Caki2 (cell line): ENCODE data around the gene KATNB1. TPM values are rescaled to one million over a fixed set of nuclear protein-coding genes. Genes with fewer than 3 reads are reported as not detected.
"Not testable (repeated sequence)": the region's sequence is repeated elsewhere in the genome, so short reads cannot be mapped to it uniquely, and the experiment has no call there.

ENCODE experiments used
- DNase-seq: peaks from one replicate; pipeline ENCODE4 v3.0.0-alpha.2; 2015; ENCODE audit warnings: low read depth
- in situ Hi-C: cut with HindIII; loops from 2 replicates; pipeline ENCODE4 v1.10.0; 2016; ENCODE audit warnings: low sequenced_read_pairs, low pct_unique_long_range_greater_than_20kb, mixed read lengths
- total RNA-seq: library from RNA; depleted of rRNA; stranded (reverse); fragments of >200 nt; shearing (Covaris generic); gene quantifications from 2 replicates; pipeline ENCODE4 v1.2.3, GENCODE V29; 2014; ENCODE audit warnings: low replicate concordance

KATNB1 gene
- total RNA-seq, 1 experiment from 2014 or later = 42.3 TPM

DNA sequence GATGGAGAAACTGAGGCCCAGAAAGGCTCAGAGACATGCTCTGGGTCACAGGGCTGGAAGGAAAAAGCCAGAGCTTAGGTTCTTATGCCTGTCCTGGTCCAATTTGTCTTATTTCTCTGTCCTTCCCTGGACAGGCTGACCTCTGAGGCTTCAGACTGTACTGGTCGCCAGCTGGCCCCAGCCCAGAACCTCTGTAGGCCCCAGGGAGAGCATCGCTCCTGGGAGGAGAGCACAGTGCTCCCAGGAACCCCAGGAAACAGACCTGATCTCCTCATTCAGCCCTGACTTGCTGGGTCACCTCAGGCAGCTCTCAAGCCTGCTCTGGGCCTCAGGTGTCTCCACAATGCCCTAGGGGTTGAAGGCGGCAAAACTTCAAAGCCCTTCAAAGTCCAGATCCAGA, 36.1 kb upstream of the KATNB1 start:
- in situ Hi-C loops = no loop called here
- DNase-seq = no peak

DNA sequence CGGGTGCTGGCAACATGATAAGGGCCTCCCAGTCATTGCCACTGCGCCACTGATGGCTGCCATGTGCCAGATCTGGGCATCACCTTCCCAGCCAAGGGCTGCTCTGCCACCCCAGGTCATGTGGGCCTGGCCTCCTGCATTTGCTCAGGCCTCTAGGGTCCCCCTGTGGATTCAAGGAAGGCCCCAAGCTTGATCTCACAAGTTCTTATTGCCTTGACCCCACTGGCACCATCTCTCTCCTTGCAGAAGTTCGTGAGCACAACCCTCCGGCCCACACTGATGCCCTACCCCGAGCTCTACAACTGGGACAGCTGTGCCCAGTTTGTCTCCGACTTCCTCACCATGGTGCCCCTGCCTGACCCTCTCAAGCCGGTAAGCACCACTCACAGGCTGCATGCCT, 35.7 kb upstream of the KATNB1 start:
- in situ Hi-C loops = no loop called here
- DNase-seq = no peak

DNA sequence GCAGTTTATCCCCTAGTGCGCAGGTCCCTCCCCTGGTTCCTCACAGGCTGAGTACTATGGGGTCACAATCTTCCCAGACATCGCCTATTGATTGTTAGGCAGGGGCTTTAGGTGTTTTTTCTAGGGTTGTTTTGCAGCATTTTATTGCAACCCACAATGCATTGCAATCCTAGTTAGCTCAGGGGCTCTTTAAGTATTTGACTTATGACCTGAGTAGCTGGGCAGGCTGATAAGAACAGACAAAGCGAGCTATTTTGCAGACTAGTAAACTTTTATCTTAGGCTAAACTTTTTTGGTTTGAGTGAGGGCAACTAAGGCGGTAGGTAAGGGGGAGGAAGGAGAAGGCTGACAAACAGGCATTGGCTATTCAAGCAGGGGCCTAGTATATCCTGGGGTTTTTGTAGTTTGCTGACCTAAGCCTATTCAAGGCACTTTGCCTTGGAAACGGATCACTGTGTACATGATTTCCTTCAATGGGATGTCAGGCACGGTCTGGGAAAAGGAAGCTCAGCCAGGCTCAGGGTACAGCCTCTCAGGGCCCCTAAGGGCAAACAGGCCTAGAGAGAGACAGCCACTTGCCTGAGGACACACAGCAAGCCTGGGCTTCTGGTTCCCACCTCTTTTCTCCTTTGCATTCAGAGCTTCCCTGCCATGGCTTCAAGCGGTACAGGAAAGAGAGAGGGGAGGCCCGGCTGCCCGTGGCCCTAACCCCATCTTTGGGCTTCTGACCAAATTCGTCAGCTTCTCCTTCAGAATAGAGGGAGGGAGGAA, 34.6 kb upstream of the KATNB1 start:
- in situ Hi-C loops = no loop called here
- DNase-seq = no peak

DNA sequence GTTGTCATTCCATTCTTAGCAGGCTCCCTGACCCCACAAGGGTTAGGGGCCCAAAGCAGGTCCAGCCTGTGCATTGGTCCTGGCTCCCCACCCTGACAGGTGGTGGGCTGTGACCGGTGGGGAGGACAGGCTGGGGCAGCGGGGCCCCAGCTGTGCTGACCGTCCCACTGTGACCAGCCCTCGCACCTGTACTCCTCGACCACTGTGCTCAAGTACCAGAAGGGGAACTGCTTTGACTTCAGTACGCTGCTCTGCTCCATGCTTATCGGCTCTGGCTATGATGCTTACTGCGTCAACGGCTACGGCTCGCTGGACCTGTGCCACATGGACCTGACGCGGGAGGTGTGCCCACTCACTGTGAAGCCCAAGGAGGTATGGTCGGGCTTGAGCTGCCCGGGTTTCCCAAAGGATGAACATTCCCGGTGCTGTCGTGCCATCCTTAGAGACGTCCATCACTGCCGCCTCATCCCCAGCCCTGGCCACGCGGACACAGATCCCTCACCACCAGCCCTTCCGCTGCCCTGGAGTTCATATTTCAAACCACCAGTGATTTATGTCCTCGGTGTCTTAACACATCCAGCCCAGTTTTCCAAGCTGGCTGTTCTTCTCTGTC, 33.7 kb upstream of the KATNB1 start:
- DNase-seq = no peak
- in situ Hi-C loops = no loop called here

DNA sequence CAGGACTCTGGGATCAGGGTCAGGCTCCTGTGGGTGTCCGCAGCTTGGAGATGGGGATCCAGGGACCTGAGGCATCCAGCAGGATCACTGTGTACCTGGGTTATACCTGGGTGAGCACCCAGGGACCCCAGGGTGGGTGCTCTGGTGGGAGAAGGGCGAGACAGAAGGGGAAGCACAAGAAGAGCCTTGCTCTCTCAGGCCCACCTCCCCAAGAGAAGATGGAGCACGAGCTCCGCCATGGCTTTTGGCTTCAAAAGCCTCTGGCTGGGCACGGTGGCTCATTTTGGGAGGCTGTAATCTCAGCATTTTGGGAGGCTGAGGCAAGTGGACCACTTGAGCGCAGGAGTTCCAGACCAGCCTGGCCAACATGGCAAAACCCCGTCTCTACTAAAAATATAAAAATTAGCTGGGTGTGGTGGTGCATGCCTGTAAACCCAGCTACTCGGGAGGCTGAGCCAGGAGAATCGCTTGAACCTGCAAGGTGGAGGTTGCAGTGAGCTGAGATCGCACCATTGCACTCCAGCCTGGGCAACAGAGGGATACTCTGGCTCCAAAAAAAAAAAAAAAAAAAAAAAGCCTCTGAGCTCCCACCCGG, 32.1 kb upstream of the KATNB1 start:
- DNase-seq = no peak
- in situ Hi-C loops = no loop called here

DNA sequence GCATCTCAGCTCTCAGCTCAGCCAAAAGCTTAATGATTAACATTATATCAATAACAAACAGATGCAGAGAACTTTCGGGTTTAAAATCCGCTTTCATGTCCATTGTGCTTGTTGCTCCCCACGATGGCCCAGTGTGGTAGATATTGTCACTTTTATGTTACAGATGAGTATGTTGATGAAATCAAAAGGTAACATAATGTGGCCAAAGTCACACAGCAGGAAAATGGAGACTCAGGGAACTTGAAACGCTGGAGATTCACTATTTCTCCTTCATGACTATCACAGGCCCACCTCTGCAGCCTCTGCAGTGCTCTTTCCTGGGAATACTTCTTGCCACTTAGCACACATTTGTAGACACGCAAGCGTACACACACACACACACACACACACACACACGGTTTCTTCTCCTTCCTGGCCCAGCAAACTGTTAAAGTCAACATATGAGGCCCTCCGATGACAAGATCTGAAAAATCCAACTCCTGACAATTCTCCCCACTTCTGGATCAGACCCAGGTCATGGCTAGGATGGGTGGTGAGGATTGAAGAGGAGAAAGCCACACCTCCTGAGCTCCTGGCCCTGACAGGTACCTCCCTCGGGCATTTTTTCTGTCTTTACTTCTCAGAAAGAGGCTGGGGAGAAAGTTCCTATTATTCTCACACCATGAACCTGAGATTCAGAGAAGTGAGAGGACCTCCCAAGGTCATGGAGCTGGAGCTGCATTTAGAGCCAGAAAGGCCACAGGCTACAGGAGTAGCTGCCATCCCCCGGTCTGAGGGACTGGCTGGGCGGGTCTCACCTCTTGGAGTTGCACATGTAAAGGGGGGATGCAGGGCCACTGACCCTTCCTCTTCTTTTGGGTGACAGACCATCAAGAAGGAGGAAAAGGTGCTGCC, 31.3 kb upstream of the KATNB1 start:
- no peak for DNase-seq
- in situ Hi-C loops = no loop called here

DNA sequence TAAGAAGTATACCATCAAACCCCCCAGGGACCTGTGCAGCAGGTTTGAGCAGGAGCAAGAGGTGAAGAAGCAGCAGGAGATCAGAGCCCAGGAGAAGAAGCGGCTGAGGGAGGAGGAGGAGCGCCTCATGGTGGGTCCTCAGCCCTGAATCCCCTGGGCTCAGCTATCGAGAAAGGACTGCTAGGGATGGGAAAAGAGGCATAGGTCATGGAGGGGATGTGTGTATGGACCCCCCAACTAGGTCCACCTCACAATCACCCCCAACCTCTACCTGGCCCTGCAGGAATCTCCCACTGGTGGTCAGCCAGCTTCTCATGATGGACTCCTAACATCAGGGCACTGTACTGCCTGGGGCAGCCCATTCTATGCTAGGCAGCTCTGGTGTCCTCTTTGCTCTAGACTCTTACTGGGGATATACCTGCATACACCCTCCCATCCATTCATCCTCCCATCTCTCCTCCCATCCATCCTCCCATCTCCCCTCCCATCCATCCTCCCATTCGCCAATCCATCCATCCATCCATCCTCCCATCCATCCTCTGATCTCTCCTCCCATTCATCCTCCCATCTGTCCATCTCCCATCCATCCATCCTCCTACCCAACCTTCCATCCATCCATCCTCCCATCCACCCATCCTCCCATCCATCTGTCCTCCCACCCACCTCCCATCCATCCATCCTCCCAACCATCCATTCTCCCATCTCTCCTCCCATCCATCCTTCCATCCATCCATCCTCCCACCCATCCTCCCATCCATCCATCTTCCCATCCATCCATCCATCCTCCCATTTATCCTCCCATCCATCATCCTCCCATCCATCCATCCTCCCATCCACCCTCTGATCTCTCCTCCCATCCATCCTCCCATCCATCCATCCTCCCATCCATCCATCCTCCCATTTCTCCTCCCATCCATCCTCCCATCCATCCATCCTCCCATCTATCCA, 30.4 kb upstream of the KATNB1 start:
- in situ Hi-C loops = no loop called here
- DNase-seq = no peak

DNA sequence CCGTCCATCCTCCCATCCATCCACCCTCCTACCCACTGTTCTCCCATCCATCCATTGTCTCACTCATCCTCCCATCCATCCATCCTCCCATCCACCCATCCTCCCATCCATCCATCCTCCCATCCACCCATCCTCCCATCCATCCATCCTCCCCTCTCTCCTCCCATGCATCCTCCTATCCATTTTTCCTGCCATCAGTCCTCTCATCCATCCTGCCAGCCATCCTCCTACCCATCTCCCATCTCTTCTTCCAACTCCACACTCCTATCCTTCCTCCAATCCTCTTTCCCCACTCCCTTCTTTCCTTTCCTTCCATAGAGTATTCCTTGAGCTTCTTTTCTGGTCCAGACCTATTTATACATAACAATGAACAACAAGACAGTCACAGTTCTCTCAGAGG, 28.9 kb upstream of the KATNB1 start:
- in situ Hi-C loops = no loop called here
- DNase-seq = no peak

DNA sequence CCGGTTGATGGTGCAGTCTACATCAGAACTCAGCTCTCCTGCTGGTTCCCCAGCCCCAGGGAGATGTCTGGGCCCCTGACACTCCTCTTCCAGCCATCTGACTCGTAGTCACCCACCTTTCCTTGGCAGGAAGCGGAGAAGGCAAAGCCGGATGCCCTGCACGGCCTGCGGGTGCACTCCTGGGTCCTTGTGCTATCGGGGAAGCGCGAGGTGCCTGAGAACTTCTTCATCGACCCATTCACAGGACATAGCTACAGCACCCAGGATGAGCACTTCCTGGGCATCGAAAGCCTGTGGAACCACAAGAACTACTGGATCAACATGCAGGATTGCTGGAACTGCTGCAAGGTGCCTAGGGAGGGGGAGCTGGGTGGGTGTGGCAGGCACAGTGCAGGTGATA, 28.2 kb upstream of the KATNB1 start:
- in situ Hi-C loops = no loop called here
- DNase-seq = no peak

DNA sequence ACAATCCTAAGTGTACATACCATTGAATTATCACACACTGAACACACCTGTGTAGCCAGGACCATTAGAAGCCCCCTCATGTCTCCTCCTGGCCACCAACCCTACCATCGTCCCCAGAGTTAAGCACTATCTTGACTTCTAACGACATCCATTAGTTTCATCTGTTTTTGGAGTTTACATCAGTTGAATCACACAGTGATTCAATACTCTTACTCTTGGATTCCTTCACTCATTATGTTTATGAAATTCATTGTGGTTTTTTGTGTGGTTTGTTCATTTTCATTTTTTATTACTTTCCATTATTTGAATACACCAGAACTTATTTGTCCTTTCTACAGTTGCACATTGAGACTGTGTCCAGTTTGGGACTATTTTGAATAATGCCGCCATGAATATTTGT, 27.4 kb upstream of the KATNB1 start:
- in situ Hi-C loops = no loop called here
- no peak for DNase-seq

DNA sequence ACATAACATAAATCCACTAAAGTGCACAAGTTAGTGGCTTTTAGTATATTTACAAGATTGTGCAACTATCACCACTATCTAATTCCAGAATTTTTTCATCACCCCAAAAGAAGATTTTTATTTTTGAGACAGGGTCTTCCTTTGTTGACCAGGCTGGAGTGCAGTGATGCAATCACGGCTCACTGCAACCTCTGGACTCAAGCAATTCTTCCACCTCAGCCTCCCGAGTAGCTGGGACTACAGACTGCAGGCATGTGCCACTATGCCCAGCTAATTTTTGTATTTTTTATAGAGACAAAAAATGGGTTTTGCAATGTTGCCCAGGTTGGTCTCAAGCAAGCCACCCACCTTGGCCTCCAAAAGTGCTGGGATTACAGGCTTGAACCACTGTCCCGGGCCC, 25.9 kb upstream of the KATNB1 start:
- in situ Hi-C loops = no loop called here
- DNase-seq = no peak

DNA sequence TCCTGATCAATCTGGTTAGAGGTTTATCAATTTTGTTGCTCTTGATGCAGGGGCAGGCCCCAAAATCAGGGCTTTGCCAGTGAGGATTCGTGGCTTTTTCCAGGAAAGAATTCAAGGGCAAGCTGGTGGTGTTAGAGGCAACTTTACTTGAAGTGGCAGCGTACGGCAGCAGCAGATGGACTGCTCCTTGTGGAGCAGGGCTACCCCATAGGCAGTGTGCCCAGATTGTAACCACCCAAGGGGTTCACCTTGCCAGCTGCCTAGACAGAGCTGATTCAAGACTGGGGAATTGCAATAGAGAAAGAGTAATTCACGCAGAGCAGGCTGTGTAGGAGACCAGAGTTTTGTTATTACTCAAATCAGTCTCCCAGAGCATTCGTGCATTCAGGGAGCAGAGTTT, 24.2 kb upstream of the KATNB1 start:
- in situ Hi-C loops = no loop called here
- no peak for DNase-seq

DNA sequence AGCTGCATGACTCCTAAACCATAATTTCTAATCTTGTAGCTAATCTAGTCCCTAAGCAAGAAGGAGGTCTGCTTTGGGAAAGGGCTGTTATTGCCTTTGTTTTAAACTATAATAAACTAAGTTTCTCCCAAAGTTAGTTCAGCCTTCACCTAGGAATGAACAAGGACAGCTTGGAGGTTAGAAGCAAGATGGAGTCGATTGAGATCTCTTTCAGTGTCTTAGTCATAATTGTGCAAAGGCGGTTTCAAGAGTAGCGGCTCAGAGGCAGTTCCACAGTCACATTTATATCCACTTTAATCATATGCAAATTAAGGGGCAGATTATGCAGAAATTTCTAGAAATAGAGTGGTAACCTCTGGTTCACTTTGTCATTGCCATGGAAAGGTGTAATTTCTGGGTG, 23.6 kb upstream of the KATNB1 start:
- DNase-seq = no peak
- in situ Hi-C loops = no loop called here

DNA sequence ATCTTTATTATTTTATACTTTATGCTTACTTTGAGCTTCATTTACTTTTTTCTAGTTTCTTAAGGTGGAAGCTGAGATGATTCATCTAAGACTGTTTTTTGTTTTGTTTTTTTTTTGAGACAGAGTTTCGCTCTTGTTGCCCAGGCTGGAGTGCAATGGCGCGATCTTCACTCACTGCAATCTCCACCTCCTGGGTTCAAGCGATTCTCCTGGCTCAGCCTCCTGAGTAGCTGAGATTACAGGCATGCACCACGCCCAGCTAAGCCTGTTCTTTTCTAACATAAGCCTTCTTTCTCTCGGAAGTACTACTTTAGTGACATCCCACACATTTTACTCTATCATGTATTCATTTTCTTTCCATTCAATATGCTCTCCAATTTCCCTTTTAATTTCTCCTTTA, 23.0 kb upstream of the KATNB1 start:
- in situ Hi-C loops, DNase-seq: not testable (repeated sequence)

DNA sequence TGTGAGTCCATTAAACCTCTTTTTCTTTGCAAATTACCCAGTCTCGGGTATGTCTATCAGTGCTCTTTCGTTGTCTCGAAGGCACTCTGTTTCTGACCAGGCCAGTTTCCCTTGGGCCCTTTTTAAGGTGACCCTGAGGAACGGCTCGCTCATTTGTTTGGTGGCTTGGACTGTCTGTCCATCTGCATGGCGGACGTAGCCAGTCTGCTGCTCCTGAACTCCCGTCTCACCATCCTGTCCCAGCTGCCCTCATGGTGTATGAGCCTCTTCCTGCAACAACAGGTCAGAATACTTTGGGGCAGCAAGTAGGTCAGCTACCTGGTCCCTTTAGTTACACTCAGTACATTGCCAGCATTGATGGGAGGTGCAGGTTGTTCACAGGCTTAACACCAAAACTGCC, 22.0 kb upstream of the KATNB1 start:
- in situ Hi-C loops = no loop called here
- no peak for DNase-seq

DNA sequence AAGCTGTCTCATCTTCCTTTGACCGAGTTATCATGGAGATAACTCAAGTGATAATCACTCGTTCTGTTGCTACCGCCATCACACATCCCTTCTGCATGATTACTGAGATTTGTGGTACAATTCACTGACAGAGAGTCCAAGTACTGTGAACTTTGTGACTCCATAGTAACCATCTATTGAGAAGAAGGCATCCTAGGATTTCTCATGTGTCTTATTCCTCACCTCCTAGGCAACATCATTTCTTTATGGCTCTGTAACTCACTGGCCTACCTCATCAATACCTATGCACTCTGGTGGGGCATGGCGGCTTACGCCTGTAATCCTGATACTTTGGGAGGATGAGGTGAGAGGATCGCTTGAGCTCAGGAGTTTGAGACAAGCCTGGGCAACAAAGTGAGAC, 21.5 kb upstream of the KATNB1 start:
- in situ Hi-C loops = no loop called here
- no peak for DNase-seq

DNA sequence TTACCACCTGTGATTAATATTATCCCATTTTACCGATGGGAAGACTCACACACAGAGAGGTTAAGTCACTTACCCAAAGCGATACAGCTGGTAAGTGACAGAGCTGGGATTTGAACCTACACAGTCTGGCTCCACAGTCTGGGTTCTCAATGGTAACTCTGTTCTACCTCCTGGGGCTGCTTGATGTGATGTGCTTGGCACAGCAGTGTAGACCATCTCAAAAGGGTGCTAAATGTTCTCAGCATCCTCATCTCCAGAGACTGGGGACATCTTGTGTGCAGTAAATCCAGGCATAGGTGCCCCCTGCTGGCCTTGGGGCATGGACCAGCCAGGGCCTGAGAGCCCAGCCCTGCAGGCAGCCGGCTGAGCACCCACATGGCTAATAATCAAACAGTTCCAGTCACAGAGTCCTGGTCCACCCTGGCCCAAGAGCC, 15.4 kb upstream of the KATNB1 start:
- in situ Hi-C loops = no loop called here
- DNase-seq = peak; percentile 28
